NCI-H1048 (cell line): ENCODE results near the gene ROBO3.

Source experiments
- DNase-seq: peaks from one replicate; lab custom pipeline; 2025; lab: John Stamatoyannopoulos, UW

ROBO3 gene

GRCh38 chr11:124875943-124876817 is 10.9 kb downstream of the ROBO3 start:
- DNase-seq: peak; percentile 53

- DNase-seq: no peak
Observed at GRCh38 chr11:124876818-124877630, 11.8 kb downstream of the ROBO3 start.

DNA sequence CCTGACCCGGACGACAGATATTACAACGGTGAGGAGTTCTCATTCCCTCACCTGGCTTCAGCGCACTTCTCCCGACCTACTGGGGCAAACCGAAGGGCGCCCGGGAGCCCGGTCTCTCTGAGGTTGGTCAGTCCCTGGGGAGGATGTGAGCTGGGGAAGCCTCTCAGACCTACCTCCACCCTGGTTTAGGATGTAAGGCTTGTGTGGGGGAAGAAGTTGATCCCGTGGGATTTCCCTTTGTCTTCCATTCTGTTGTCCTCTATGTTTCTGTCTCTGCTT is 12.3 kb downstream of the ROBO3 start:
- DNase-seq: no peak

DNA sequence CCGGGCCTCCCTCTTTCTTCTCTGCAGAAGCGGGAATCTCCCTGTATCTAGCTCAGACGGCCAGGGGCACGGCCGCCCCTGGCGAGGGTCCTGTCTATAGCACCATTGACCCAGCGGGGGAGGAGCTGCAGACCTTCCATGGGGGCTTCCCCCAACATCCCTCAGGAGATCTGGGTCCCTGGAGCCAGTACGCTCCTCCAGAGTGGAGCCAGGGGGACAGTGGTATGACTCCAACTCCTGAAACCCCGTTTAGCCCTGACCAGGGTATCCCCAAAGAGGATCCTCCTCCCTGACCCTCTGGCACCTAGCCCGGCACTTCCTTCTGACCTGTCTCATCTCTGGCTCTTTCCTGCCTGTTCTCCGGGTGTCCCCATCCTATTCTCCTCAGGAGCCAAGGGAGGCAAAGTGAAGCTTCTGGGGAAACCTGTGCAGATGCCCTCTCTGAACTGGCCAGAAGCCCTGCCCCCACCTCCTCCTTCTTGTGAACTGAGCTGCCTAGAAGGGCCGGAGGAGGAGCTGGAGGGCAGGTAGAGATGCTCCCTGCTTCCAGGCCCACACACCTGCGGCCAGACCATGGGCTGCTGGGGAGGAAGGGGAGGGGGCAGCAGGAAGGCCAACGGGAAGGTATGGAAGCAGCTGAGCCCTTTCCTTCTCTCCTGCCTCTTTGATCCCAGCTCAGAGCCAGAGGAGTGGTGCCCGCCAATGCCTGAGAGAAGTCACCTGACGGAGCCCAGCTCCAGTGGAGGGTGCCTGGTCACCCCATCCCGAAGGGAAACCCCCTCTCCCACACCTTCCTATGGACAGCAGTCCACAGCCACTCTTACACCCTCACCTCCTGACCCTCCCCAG is 12.9 kb downstream of the ROBO3 start:
- no peak for DNase-seq

- no peak for DNase-seq
Observed at GRCh38 chr11:124878759-124879492, 13.7 kb downstream of the ROBO3 start.

GRCh38 chr11:124879493-124880289 is 14.5 kb downstream of the ROBO3 start:
- no peak for DNase-seq

- no peak for DNase-seq
Observed at GRCh38 chr11:124880290-124880611, 15.0 kb downstream of the ROBO3 start.

DNA sequence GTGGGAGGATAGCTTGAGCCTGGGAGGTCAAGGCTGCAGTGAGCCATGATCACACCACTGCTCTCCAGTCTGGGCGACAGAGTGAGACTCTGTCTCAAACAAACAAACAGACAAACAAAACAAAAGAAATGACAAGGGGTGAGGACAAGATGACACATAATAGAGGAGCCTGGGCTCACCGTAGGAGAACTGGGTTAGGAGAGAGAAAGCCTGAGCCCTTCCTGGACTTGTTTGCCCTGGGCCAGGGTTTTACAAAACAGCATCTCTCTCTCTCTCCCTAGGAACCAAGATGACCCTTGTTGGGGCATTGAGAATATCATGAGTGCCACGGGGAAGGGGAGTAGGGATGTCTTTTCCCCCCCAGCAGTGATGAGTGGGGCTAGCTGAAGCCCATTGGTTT is 15.7 kb downstream of the ROBO3 start:
- DNase-seq: no peak

GRCh38 chr11:124882339-124883071 is 17.3 kb downstream of the ROBO3 start:
- no peak for DNase-seq

GRCh38 chr11:124884340-124884739 is 19.1 kb downstream of the ROBO3 start:
- DNase-seq: no peak

GRCh38 chr11:124884869-124885479 is 19.7 kb downstream of the ROBO3 start:
- DNase-seq: no peak

DNA sequence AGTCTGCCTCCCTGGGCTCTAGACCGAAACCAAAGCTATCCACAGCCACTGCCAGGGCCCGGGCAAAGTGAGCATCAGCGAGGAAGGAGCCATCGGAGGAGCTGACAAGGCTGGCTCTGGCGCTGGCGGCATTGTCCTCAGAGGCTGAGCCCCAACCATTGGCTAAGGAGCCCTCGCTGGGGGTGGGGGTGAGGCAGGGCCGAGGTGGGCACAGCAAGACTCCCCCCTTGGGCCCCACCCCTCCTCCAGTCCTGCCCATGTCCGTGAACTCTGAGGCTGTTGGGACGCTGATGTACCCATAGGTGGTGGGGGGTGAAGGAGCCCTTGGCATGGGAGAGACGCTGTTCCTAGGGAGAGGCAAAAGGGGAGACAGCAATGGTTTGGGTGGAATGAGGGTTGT is 21.2 kb downstream of the ROBO3 start:
- DNase-seq: no peak

DNA sequence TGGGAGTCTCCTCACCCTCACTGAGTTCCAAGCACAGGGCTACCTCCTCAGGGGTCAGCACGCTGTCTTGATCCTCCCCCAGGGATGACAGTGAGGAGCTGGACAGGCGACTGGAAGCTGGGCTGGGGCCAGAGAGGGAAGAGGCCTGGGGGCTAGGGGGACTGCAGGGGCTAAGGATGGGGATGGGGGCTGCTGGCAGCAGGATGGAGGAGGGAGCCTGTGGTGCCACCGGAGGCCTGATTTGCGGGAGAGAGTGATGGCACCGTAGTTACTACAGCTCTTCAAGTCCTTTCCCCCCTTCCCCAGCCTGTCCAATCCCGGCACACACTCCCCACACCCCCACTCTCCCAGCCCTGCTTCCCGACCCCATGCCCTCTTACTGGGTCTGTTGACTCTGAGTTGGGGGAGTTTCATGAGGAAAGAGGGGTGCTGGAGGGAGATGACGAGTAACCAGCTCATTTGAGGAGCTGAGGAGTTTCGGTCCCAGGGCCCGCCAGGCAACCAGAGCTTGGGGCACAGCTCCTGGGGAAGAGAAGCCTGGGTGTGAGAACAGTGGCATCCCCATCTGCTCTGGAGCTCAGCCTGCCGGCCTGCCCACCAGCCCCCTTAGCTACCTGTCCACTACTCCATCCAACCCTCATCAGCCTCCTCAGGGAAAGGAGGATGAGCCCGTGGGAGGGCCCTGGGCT is 21.9 kb downstream of the ROBO3 start:
- DNase-seq: no peak

DNA sequence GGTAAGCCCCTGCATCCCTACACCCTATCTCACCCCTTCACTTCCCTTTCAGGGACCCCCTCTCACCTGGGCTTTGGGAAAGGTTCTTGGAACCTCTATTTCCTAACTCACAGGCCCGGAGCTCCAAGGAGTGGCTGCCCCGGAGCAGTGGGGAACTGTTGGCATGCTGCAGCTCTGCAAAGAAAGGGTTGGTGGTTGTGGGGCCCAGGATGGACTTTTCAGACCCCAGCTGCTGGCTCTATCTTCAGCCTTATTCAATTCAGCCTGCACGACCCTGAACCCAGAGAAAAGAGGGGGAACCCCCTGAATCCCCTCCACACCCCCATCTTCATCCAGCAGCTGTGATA is 22.4 kb downstream of the ROBO3 start:
- DNase-seq: no peak

DNA sequence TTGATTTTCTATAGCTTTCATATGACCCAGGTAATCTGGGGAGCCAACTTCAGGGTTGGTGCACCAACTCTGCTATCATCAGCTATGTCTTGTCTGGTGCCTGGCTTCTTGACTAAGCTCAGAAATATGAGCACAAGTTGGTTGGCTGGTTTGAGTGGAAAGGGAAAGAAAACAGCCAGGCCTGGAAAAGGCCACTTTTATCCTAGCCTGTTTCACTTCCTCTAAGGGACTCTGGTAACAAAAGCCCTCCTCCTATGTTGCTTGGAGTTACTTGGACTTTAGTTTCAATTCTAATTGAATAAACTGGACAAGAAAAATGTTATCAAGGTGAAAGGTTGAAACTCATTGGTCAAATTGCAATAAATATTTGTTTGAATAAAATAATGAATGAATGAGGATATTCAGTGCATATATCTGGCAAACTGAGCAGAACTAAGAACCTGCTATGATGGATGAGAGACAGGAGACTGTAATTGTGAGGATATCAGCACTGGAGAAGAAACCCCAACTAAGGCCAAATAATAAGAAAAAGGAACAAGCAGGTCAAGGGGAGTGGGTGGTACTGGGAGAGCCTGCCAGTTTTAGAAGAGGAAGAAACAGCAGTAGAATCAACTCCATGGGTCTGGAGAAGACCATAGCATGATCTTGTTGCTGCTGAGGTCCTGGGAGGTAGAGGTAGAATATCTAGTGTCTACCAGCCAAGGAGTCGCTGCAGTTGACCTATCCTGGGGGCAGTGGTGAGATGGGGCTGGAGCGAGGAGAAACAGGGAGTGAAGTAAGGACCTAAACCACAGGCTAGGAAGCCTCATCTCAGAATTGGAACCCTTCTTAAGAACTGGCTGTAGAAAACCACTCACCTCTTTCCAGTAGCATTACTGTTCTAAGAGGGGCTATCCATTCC is 24.2 kb downstream of the ROBO3 start:
- DNase-seq: no peak

DNA sequence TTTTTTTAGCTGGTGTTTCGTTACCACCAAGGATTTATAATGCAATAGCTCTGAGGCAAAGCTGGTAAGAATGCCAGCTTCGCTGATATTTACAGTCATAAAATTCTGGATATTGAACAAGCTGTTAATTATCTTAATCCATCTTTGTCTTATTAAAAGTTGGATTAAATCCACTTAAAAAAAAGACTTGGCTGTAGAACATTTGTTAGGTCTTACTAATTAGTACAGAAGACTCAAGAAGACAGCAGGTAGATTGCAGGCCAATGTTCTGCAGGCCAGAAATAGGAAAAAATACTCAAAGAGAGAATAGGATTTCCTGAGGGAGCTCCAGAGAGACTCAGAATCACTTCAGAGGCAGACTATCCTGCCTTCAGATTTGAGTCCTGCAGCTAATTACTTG is 24.9 kb downstream of the ROBO3 start:
- DNase-seq: no peak

GRCh38 chr11:124890683-124891372 is 25.6 kb downstream of the ROBO3 start:
- no peak for DNase-seq

DNA sequence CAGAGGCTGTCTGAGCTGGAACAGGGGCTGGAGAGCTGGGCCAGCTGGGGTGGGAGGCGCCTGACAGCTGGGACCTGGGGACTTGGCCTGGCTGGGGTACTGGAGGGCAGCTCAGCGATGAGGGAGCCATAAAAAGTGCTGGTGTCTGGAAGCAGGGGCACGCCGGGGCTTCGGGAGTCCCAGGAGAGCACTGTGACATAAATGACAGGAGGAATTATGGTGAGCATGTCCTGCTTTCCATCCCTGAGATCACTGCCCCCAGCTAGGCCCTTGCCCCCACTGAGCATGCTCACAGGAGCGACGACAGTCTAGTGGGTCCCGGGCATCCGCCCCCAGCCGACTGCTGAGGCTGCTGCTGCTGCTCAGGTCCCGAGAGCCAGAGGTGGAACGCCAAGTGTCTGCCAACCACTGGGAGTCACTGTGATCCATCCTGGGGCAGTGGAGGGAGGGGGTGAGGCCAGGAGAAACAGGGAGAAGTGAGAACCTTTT is 26.2 kb downstream of the ROBO3 start:
- no peak for DNase-seq
